GM12878 (cell line): Measurements from ENCODE around the gene SELE.
"Not testable (repeated sequence)": the region's sequence is repeated elsewhere in the genome, so short reads cannot be mapped to it uniquely, and the experiment has no call there.

Experiments
- CREM ChIP-seq: IDR thresholded peaks from 2 replicates; pipeline ENCODE4 v1.6.1; 2014; ENCODE audit warnings: antibody characterized with exemption, low read depth
- HDAC6 ChIP-seq: fragments of 200-600 bp; sonication (generic); IDR thresholded peaks from one replicate; pipeline ENCODE4 v1.8.0; 2017; ENCODE audit warnings: antibody characterized with exemption; ENCODE audit not compliant: unreplicated experiment
- MYC ChIP-seq: IDR thresholded peaks from 2 replicates; pipeline ENCODE4 v1.6.1; 2011; ENCODE audit warnings: mild to moderate bottlenecking, low read length, moderate library complexity, inconsistent platforms; ENCODE audit not compliant: insufficient read depth, insufficient replicate concordance, insufficient read length, severe bottlenecking
- NR2C1 ChIP-seq: fragments of 450-650 bp; IDR thresholded peaks from 2 replicates; pipeline ENCODE4 v1.6.1; 2017; ENCODE audit warnings: antibody characterized with exemption, mild to moderate bottlenecking, moderate library complexity
- NR2C2 ChIP-seq: IDR thresholded peaks from 2 replicates; pipeline ENCODE4 v1.6.1; 2011; ENCODE audit warnings: borderline replicate concordance, low read depth; ENCODE audit not compliant: control insufficient read depth, insufficient read length
- POLR2AphosphoS5 ChIP-seq: IDR thresholded peaks from 2 replicates; pipeline ENCODE4 v1.6.1; 2011; ENCODE audit warnings: mild to moderate bottlenecking, low read length, inconsistent platforms
- SIN3A ChIP-seq: IDR thresholded peaks from 2 replicates; pipeline ENCODE4 v1.6.1; 2012; ENCODE audit warnings: low read depth, low read length, improper control_type of control experiment
- SPI1 ChIP-seq: IDR thresholded peaks from 2 replicates; pipeline ENCODE4 v1.6.1; 2011; ENCODE audit warnings: low read depth, mild to moderate bottlenecking, low read length, moderate library complexity, borderline replicate concordance; ENCODE audit not compliant: insufficient read depth
- TCF7 ChIP-seq: IDR thresholded peaks from 2 replicates; pipeline ENCODE4 v1.6.1; 2014; ENCODE audit warnings: antibody characterized with exemption, borderline replicate concordance
- TF ChIP-seq, protein P1 (sequence below), 3 experiments: IDR thresholded peaks in 2 of 3; conservative IDR thresholded peaks in 1 of 3; 2 replicates each; pipeline ENCODE4 v1.5.1; 2011; ENCODE audit warnings: low read depth in 3 of 3, low read length in 3 of 3, mild to moderate bottlenecking in 3 of 3, control low read depth in 2 of 3, moderate library complexity in 2 of 3, inconsistent platforms in 1 of 3, mixed read lengths in 1 of 3; ENCODE audit not compliant: control insufficient read depth in 2 of 3, insufficient read depth in 1 of 3; ENCODE audit errors: extremely low read depth in 1 of 3

DNA sequence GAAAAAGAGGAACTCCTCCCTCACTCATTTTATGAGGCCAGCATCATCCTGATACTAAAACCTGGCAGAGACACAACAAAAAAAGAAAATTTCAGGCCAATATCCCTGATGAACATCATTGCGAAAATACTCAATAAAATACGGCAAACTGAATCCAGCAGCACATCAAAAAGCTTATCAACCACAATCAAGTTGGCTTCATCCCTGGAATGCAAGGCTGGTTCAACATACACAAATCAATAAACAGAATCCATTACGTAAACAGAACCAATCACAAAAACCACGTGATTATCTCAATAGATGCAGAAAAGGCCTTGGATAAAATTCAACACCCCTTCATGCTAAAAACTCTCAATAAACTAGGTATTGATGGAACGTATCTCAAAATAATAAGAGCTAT is 20.8 kb downstream of the SELE start:
- TF ChIP-seq, protein P1, sequence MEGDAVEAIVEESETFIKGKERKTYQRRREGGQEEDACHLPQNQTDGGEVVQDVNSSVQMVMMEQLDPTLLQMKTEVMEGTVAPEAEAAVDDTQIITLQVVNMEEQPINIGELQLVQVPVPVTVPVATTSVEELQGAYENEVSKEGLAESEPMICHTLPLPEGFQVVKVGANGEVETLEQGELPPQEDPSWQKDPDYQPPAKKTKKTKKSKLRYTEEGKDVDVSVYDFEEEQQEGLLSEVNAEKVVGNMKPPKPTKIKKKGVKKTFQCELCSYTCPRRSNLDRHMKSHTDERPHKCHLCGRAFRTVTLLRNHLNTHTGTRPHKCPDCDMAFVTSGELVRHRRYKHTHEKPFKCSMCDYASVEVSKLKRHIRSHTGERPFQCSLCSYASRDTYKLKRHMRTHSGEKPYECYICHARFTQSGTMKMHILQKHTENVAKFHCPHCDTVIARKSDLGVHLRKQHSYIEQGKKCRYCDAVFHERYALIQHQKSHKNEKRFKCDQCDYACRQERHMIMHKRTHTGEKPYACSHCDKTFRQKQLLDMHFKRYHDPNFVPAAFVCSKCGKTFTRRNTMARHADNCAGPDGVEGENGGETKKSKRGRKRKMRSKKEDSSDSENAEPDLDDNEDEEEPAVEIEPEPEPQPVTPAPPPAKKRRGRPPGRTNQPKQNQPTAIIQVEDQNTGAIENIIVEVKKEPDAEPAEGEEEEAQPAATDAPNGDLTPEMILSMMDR (IDR thresholded peaks at IDR 0.05 in 2 of 3, conservative IDR thresholded peaks at IDR 0.05 in 1 of 3; ENCODE audit: control insufficient read depth in 2 of 3, extremely low read depth in 1 of 3, insufficient read depth in 1 of 3, low read depth in 3 of 3, low read length in 3 of 3): not testable (repeated sequence)
- not testable (repeated sequence) for TF ChIP-seq POLR2AphosphoS5, CREM, NR2C2, NR2C1, HDAC6, MYC, SPI1, TCF7, SIN3A
